GM19240 (cell line): ENCODE data around the gene LRTM2.
"Not testable (repeated sequence)": the region's sequence is repeated elsewhere in the genome, so short reads cannot be mapped to it uniquely, and the experiment has no call there.

Experiments
- DNase-seq: peaks from one replicate; pipeline ENCODE4 v3.0.0; 2011; ENCODE audit warnings: low spot score; ENCODE audit not compliant: insufficient read length

The LRTM2 gene

DNA sequence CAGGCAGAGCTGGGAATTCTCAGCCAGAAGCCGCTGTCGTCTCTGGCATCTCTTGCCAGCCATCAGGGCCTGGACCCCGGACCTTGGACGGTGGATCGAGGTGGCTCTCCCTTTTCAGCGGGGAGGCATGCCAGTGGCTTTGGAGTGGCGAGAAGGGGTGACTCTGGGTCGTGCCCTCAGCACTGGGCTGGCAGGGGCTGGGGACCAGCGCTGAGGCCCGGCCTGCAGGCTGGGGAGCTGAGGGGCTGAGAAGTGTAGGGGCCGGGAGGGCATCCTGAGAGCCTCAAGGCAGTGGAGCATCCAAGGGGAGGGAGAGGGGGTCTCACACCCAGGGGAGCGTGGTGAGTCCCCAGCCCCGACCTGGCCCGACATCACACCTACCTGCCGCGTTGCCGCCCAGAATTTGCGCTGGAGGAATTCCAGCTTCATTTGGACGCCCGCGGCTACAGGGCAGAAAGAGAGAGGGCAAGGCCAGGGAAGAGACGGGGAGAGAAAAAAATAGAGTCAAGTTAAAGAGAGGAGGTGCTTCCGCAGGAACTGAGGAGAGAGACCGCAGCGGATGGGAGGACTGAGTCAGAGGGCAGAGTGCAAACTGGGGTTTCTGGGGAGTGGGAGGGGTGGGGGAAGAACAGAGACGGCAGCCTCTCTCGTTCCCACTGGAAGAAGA lies 9.0 kb upstream of the LRTM2 start:
- DNase-seq, result no peak

GRCh38 chr12:1811948-1812291 lies 8.4 kb upstream of the LRTM2 start:
- no peak for DNase-seq

GRCh38 chr12:1812650-1813302 lies 7.6 kb upstream of the LRTM2 start:
- DNase-seq, result no peak

GRCh38 chr12:1814266-1814665 lies 6.1 kb upstream of the LRTM2 start:
- DNase-seq, result no peak

DNA sequence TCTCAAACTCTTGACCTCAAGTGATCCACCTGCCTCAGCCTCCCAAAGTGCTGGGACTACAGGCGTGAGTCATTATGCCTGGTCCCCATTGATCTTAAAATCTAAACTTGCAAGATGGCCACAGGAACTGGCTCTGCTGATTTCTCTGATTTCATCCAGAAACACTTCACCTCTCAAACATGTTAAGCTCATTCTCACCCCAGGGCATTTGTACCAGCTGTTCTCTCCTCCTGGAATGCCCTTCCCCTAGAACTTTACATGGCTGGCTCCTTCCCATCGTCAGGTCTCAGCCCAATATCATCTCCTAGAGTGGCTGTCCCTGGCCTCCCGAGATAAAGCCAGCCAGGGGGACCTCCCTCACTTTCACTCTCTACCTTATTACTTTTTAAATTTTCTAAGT lies 5.3 kb upstream of the LRTM2 start:
- no peak for DNase-seq

GRCh38 chr12:1815814-1816729 lies 4.3 kb upstream of the LRTM2 start:
- DNase-seq, result no peak

- DNase-seq, result no peak
Measured at GRCh38 chr12:1816730-1817348, 3.5 kb upstream of the LRTM2 start.

GRCh38 chr12:1817928-1818327 lies 2.4 kb upstream of the LRTM2 start:
- not testable (repeated sequence) for DNase-seq

- no peak for DNase-seq
Measured at GRCh38 chr12:1819050-1819449, 1.3 kb upstream of the LRTM2 start.

- no peak for DNase-seq
Measured at GRCh38 chr12:1819571-1819970, 794 bp upstream of the LRTM2 start.

DNA sequence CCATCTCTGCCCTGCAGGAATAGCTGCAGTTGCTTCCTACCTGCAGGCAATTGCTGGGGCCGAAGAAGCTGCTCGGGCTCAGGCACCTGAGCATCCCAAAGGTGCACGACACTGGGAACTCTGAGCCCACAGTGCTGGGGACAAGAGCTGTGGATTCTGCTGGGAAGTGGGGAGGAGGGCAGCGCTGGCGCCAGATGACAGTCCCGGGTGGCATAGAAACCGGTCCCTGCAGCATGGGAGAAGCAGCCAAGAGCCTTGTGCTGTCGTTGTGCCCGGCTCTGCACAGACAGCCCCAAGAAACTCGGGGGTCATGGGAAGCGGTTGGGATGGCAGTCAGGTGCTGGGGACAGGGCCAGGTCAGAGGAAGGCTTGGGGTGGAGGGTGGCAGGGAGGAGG lies 529 bp downstream of the LRTM2 start:
- no peak for DNase-seq

DNA sequence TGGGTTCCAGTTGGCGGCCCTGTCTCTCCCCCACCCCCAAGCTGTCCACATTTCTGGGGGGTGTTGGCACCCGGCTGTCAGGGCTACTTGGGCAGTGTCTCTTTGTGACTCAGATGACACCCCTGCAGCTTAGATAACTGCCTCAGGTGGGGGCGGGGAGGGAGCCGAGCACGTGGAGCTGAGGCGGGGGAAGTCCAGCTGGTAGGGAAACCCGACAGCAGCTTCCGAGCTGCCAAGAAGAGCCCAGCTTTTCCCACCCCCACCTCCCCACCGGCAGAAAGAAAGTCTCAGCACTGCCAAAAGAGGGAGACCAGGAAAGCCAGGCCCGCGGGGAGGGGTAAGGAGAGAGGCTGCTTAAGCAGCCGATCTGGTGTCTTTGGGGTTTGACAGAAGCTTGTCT lies 1.4 kb downstream of the LRTM2 start:
- DNase-seq, result no peak

DNA sequence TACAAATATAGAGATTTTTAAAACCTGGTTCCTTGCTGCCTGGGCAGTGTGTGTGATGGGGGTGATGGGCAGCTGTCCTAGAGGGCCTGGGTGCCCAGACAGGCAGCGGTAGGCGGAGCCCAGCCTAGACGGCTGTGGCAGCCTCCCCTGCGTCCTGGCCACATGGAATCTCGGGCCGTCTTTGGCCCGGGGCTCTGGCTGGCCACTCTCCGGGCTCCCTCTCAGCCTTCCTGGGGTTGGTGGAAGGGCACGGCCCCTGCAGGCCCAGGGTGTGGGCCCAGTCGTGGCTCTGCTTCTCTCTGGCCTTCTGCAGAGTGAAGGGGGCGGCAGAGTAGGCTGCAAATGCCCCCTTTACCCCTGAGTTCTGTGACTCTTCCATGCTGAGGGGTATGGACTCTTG lies 2.3 kb downstream of the LRTM2 start:
- no peak for DNase-seq

DNA sequence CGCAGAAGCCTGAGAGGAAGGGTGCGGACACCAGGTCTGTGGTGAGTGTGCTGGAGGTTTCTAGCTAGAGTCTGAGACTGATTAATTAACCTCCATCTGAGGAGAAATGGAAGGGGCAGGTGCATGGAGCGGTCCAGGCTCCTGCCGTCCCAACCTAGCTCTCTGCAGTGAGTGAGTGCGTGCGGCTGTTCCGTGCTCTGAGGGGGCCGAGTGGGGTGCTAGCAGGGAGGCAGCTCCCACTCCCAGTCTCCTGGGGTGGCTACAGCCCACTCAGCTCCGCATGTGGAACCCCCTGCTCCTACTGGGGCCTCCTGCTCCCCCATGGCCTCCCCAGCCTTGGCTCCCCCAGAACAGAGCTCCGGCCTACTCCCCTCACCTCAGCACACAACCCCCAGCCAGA lies 2.9 kb downstream of the LRTM2 start:
- DNase-seq, result no peak

- DNase-seq, result no peak
Measured at GRCh38 chr12:1825382-1826102, 5.2 kb downstream of the LRTM2 start.

DNA sequence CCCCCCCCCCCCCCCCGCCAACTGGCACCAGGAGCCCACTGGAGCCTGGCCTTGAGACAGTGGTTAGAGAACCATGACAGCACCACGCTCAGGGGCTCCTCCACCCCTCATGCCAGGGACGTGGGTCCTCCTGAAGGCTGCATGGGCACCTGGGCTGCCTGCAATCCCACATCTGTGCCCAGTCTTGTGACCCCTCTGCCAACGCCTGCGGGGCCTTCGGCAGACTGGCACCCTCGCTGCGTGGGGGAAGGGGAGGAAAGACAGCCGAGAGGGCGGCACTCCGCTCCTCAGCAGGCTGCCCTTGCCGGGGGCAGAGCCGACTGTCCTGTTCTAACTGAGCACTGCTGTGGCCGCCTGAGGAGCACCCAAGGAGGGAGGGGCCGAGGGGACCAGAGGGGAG lies 6.0 kb downstream of the LRTM2 start:
- DNase-seq, result no peak

- DNase-seq, result no peak
Measured at GRCh38 chr12:1826867-1827705, 6.7 kb downstream of the LRTM2 start.

- DNase-seq, result no peak
Measured at GRCh38 chr12:1827826-1828805, 7.8 kb downstream of the LRTM2 start.

- no peak for DNase-seq
Measured at GRCh38 chr12:1828856-1829255, 8.5 kb downstream of the LRTM2 start.
